GM18498 (cell line): ENCODE results near the gene PTBP1.
"Not testable (repeated sequence)": the region's sequence is repeated elsewhere in the genome, so short reads cannot be mapped to it uniquely, and the experiment has no call there.

Experiments used
- ATAC-seq: cut with Tn5 transposase; IDR thresholded peaks from one replicate; pipeline ENCODE4 v1.9.1; 2021; ENCODE audit warnings: mild to moderate bottlenecking, moderate library complexity; ENCODE audit not compliant: unreplicated experiment

Gene PTBP1

GRCh38 chr19:807627-808422 is 10.6 kb downstream of the PTBP1 start:
- ATAC-seq: no peak

GRCh38 chr19:808423-808775 is 11.1 kb downstream of the PTBP1 start:
- no peak for ATAC-seq

- no peak for ATAC-seq
Measured at GRCh38 chr19:810077-810855, 13.0 kb downstream of the PTBP1 start.

GRCh38 chr19:810883-811489 is 13.7 kb downstream of the PTBP1 start:
- no peak for ATAC-seq

- no peak for ATAC-seq
Measured at GRCh38 chr19:811506-812048, 14.3 kb downstream of the PTBP1 start.

- ATAC-seq: no peak
Measured at GRCh38 chr19:812049-812746, 14.9 kb downstream of the PTBP1 start.

GRCh38 chr19:812747-813218 is 15.5 kb downstream of the PTBP1 start:
- no peak for ATAC-seq

GRCh38 chr19:813219-814151 is 16.2 kb downstream of the PTBP1 start:
- ATAC-seq: no peak

- no peak for ATAC-seq
Measured at GRCh38 chr19:814152-815078, 17.2 kb downstream of the PTBP1 start.

- no peak for ATAC-seq
Measured at GRCh38 chr19:815079-815774, 18.0 kb downstream of the PTBP1 start.

- ATAC-seq: no peak
Measured at GRCh38 chr19:815775-816499, 18.7 kb downstream of the PTBP1 start.

GRCh38 chr19:816500-816857 is 19.2 kb downstream of the PTBP1 start:
- ATAC-seq: no peak

- ATAC-seq: not testable (repeated sequence)
Measured at GRCh38 chr19:820212-820611, 23.0 kb downstream of the PTBP1 start.

GRCh38 chr19:821231-821824 is 24.1 kb downstream of the PTBP1 start:
- ATAC-seq: no peak

- no peak for ATAC-seq
Measured at GRCh38 chr19:821825-822503, 24.7 kb downstream of the PTBP1 start, which contains the start of gene PLPPR3. PLPPR3 (minus strand) TSS chr19:821955; CDS start chr19:821559, 396 bp downstream.

GRCh38 chr19:823565-824121 is 26.4 kb downstream of the PTBP1 start:
- ATAC-seq: no peak
